Cardiac fibroblast (primary cell): ENCODE measurements around the gene SDHB.

ENCODE experiments used
- DNase-seq, 2 donors: peaks; one replicate each; pipeline versions ENCODE4 v3.0.0 to v3.0.0-alpha.2; 2010; ENCODE audit warnings: low read depth in 2 of 2
- H3K4me3 ChIP-seq, 2 donors: replicated peaks in 1 of 2; 1 replicate in 1 of 2; 2 replicates in 1 of 2; pipeline ENCODE4 v1.5.1; 2011; ENCODE audit warnings: low read depth in 2 of 2, low read length in 2 of 2, mild to moderate bottlenecking in 2 of 2, moderate library complexity in 1 of 2
- CTCF ChIP-seq: IDR thresholded peaks from one replicate; pipeline ENCODE4 v1.5.1; 2011; ENCODE audit warnings: low read depth, mild to moderate bottlenecking, low read length, inconsistent platforms

Gene SDHB

GRCh38 chr1:17086751-17087150 lies 32.9 kb upstream of the SDHB start:
- H3K4me3 ChIP-seq: no peak overlapping the region
- no peak for TF ChIP-seq CTCF
- DNase-seq: no peak

GRCh38 chr1:17084787-17085186 lies 31.0 kb upstream of the SDHB start:
- TF ChIP-seq CTCF: no peak
- DNase-seq: no peak
- H3K4me3 ChIP-seq: no peak overlapping the region

- no peak overlapping the region for H3K4me3 ChIP-seq
- TF ChIP-seq CTCF: no peak
- DNase-seq: no peak
These were observed 28.9 kb upstream of the SDHB start for GRCh38 chr1:17082761-17083160.

- H3K4me3 ChIP-seq: no peak overlapping the region
- TF ChIP-seq CTCF: no peak
- no peak for DNase-seq
These were observed 27.6 kb upstream of the SDHB start for GRCh38 chr1:17081439-17081838.

- DNase-seq: no peak
- TF ChIP-seq CTCF: no peak
- no peak overlapping the region for H3K4me3 ChIP-seq
These were observed 27.0 kb upstream of the SDHB start for GRCh38 chr1:17080880-17081279.

GRCh38 chr1:17080085-17080759 lies 26.4 kb upstream of the SDHB start:
- no peak for DNase-seq
- no peak for TF ChIP-seq CTCF

More at GRCh38 chr1:17080085-17080759, 26.4 kb upstream of the SDHB start:
- H3K4me3 ChIP-seq: no peak overlapping the region
